HK-2 (cell line): ENCODE results near the gene TTC38.
"Not testable (repeated sequence)": the region's sequence is repeated elsewhere in the genome, so short reads cannot be mapped to it uniquely, and the experiment has no call there.

Experiments used
- DNase-seq: peaks from one replicate; pipeline ENCODE4 v3.0.0-alpha.2; 2018; ENCODE audit not compliant: unreplicated experiment

Gene TTC38

DNA sequence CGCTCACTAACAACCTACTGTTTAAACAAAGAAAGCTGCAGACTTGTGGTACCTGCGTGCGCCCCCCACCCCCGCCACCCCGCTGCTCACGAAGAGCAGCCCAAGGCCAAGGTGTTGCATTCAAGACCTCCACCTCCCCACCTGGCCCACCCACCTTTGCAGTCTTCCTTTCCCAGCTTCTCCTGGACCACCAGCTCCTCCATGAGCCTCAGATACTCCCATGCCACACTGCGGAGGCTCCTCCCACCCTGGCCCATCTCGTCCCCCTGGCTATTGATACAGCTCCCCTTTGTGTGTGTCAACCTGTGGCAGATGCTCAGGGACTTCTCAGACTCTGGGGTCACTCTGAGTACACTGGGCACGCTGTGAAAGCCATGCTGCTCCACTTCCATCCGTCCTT lies 21.6 kb upstream of the TTC38 start:
- DNase-seq: no peak

- DNase-seq: no peak
Observed at GRCh38 chr22:46247443-46247975, 20.3 kb upstream of the TTC38 start.

DNA sequence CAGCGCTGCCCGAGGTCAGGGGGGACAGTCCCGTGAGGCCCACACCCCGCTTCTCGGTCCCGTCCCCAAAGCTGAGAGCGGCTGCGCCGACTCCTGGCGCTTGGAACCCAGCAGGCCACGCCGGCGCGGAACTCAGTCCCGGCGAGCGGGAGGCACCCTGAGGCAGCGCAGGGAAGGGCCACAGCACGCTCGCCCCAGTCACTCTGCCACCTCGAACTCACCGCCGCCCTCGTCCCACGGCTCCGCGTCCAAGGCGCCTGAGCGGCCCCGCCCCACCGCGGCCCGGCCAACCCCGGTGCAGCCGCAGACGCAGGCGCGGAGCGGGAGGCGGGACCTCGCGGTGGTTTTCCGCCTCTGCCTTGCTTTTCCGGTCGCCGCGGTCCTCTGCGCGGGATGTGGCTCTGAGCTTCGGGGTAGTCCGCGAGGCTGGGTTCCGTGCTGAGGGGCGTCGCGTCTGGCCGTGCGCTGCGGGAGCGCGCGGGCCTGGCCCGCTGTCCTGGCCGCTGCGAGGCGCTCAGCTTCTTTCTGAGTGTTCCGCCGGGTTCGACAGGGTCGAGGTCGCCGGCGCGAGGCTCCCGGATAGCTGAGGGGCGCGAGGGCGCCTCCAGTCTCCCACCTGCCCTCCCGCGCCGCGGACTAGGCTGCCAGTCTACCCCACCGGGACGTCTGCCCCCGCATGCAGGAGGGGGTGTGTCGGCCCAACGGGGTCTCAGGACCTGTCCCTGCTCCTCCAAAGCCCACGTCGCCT lies 17.6 kb upstream of the TTC38 start, which contains the start of gene CDPF1:
Gene CDPF1 (minus strand): TSS at position 259 of the 748 bp plus-strand sequence. CDS start 2,009 bp downstream, outside the sequence.
- peak; percentile 89 for DNase-seq

DNA sequence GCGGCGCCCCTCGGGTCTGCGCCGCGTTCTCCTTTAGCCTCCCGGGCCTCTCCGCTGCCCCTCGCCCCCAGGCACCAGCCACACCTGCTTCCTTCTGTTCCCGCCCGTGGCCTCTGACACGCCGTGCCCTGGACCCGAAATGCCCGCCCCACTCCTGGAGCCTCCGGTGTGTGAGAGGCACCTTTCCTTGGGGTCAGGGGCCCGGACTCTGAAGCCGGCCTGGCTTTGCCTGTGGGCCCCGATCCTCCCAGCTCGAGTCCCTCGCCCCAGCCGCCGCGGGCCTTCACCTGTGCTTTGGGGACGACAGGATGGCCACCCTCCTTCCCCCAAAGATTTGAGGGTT lies 17.1 kb upstream of the TTC38 start:
- DNase-seq: no peak

- no peak for DNase-seq
Observed at GRCh38 chr22:46251266-46251665, 16.5 kb upstream of the TTC38 start.

GRCh38 chr22:46251816-46252380 lies 15.9 kb upstream of the TTC38 start:
- DNase-seq: no peak

- DNase-seq: no peak
Observed at GRCh38 chr22:46256358-46256958, 11.3 kb upstream of the TTC38 start.

GRCh38 chr22:46259374-46259773 lies 8.4 kb upstream of the TTC38 start:
- no peak for DNase-seq

- no peak for DNase-seq
Observed at GRCh38 chr22:46260038-46260437, 7.8 kb upstream of the TTC38 start.

- DNase-seq: no peak
Observed at GRCh38 chr22:46262449-46263215, 5.2 kb upstream of the TTC38 start.

- DNase-seq: no peak
Observed at GRCh38 chr22:46263216-46263590, 4.6 kb upstream of the TTC38 start, which contains the start of gene PKDREJ. Gene PKDREJ (minus strand): TSS chr22:46263343. CDS start chr22:46263322, 21 bp downstream.

DNA sequence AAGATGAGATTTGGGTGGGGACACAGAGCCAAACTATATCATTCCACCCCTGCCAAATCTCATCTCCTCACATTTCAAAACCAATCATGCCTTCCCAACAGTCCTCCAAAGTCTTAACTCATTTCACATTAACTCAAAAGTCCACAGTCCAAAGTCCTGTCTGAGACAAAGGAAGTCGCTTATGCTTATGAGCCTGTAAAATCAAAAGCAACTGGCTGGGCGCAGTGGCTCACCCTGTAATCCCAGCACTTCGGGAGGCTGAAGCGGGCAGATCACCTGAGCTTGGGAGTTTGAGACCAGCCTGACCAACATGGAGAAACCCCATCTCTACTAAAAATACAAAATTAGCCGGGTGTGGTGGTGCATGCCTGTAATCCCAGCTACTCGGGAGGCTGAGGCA lies 3.3 kb upstream of the TTC38 start:
- DNase-seq: not testable (repeated sequence)

DNA sequence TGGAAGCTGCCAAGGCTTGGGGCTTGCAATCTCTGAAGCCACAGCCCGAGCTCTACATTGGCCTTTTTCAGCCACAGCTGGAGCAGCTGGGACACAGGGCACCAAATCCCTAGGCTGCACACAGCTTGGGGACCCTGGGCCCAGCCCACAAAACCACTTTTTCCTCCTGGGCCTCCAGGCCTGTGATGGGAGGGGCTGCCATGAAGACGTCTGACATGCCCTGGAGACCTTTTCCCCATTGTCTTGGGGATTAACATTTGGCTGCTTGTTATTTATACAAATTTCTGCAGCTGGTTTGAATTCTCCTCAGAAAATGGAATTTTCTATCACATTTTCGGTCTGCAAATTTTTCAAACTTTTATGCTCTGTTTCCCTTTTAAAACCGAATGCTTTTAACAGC lies 2.2 kb upstream of the TTC38 start:
- not testable (repeated sequence) for DNase-seq

GRCh38 chr22:46269564-46269963 lies 1.8 kb downstream of the TTC38 start:
- DNase-seq: no peak

GRCh38 chr22:46272196-46272595 lies 4.4 kb downstream of the TTC38 start:
- DNase-seq: no peak

- DNase-seq: no peak
Observed at GRCh38 chr22:46272762-46273431, 5.1 kb downstream of the TTC38 start.

GRCh38 chr22:46273432-46274148 lies 5.8 kb downstream of the TTC38 start:
- no peak for DNase-seq

- no peak for DNase-seq
Observed at GRCh38 chr22:46274381-46274780, 6.6 kb downstream of the TTC38 start.

- DNase-seq: no peak
Observed at GRCh38 chr22:46275455-46276122, 7.8 kb downstream of the TTC38 start.

DNA sequence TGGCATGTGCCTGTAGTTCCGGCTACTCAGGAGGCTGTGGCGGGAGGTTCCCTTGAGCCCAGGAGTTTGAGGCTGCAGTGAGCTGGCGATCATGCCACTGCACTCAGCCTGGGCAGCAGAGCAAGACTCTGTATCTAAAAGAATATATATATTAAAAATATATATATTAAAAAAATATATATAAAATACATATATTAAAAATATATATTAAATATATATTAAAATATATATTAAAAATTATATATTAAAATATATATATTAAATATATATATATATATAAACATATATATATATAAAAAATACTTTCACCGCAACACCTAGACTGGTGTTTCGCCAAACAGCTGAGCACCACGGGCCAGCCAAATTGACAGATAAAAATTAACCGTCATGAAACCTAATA lies 8.8 kb downstream of the TTC38 start:
- DNase-seq: no peak
